ENCODE results near the gene ITGA7. TPM values are rescaled to one million over a fixed set of nuclear protein-coding genes. Genes with fewer than 3 reads are reported as not detected.
A peak's percentile ranks its signal among the peaks of the same experiment; 100 is the strongest.

ITGA7 gene
- total RNA-seq, 3 donors from 2014 or later: 20.5 to 190 (median 33.1) TPM

DNA sequence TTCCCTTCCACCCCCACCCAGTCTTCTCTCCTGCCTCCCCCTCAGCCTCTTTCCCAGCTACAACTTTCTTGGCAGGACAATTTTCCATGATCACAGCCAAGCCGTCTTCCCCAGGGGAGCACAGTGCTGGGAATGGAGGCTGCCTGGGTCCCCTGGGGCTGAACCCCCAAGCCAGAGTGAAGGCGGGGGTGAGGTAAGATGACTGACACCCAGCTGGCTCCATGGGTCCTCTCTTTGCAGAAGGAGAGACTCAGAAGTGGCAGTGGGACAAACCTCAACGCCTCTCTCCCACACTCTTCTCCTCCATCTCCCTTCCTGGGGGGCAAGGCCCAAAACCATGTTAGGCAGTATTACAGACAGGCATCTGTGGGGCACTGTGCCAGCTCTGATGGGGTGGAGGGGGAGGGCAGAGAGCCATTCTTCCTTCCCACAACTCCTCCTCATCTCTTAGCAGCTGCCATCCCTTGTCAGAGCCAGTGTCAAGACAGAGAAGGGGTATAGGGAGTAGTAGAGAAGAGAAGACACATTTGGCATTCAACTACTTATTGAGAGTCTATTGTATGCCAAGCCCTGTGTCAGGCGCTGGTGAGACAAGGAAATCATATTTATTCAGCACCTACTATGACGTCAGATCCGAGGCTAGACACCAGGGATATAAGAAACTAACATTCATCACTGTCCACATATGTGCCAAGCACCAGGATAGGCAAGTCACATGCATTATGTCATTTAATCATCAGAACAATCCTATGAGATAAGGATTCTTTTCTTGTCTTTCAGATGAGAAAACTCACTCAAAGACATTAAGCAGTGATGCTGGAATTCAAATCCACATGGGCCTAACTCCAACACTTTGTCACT is 3.6 kb downstream of the ITGA7 start:
- no peak for DNase-seq (ENCODE audit: low spot score in 2 of 2)
- no peaks in the 10 kb centered on the region for H3K27me3 ChIP-seq
- no peaks in the 10 kb centered on the region for H3K9me3 ChIP-seq
- peak overlapping the region in 1 of 3 donors; percentile 31 for H3K4me3 ChIP-seq
- TF ChIP-seq POLR2AphosphoS5 (IDR thresholded peaks at IDR 0.05): peak in 1 of 3 donors; percentile 38
- TF ChIP-seq POLR2A (IDR thresholded peaks at IDR 0.05): no peak
- TF ChIP-seq, protein P1, sequence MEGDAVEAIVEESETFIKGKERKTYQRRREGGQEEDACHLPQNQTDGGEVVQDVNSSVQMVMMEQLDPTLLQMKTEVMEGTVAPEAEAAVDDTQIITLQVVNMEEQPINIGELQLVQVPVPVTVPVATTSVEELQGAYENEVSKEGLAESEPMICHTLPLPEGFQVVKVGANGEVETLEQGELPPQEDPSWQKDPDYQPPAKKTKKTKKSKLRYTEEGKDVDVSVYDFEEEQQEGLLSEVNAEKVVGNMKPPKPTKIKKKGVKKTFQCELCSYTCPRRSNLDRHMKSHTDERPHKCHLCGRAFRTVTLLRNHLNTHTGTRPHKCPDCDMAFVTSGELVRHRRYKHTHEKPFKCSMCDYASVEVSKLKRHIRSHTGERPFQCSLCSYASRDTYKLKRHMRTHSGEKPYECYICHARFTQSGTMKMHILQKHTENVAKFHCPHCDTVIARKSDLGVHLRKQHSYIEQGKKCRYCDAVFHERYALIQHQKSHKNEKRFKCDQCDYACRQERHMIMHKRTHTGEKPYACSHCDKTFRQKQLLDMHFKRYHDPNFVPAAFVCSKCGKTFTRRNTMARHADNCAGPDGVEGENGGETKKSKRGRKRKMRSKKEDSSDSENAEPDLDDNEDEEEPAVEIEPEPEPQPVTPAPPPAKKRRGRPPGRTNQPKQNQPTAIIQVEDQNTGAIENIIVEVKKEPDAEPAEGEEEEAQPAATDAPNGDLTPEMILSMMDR (IDR thresholded peaks at IDR 0.05): no peak
- peaks cover 0 to 4% of the 10 kb centered on the region in 2 donors for H3K4me1 ChIP-seq
- H3K27ac ChIP-seq: peak overlapping the region in 1 of 2 donors; percentile 63
- intact Hi-C loops (cut with DNase I; ENCODE audit: low total_unique reads): no loop called here
- H3K36me3 ChIP-seq: no peaks in the 10 kb centered on the region

DNA sequence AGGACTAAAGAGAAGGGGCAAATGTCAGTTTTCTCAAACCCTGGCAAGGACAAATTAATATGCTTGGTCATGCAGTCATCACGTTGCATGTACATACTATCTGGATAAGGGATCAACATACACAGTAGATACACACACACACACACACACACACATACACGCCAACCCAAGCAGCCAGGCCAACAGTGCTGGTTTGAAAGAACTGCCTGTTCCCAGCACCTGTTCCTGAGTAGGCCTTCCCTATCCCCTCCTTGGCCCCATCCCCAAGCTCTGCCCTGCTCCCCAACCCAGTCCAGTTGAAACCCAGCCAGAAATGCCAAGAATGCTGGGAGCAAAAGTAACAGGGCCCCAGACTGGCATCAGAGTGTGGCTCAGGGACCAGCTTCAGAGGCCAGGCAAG is 4.4 kb downstream of the ITGA7 start:
- TF ChIP-seq POLR2AphosphoS5 (IDR thresholded peaks at IDR 0.05) (no peak), POLR2A (IDR thresholded peaks at IDR 0.05) (no peak)
- TF ChIP-seq, protein P1 (IDR thresholded peaks at IDR 0.05): no peak
- H3K27ac ChIP-seq: peak overlapping the region in 1 of 2 donors; percentile 63

DNA sequence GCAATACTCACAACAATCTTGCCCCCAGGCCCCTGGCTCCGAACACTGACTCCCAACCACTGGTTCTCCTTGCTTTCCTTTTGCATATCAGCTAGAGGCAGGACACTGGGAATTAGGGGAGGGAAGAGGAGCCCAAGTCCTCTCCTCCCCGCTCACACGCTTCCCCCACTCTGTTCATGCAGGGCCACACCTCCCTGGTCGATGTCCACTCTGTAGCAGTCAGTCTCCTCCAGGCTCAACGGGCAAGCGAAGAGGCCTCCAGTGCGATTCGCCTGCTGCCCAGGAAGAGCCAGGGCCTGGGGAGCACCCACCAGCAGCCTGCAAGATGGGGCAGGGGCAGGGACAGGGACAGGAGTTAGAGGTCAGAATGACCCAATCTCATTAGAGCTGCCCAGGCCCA is 4.8 kb downstream of the ITGA7 start:
- Histone ChIP-seq H3K27ac (no peak overlapping the region), H3K36me3 (no peaks in the 10 kb centered on the region), H3K4me3 (no peak overlapping the region), H3K27me3 (no peaks in the 10 kb centered on the region), H3K4me1 (no peaks in the 10 kb centered on the region), H3K9me3 (no peaks in the 10 kb centered on the region)
- TF ChIP-seq POLR2AphosphoS5 (IDR thresholded peaks at IDR 0.05) (no peak), POLR2A (IDR thresholded peaks at IDR 0.05) (no peak)
- TF ChIP-seq, protein P1 (IDR thresholded peaks at IDR 0.05): no peak
- intact Hi-C loops (cut with DNase I; ENCODE audit: low total_unique reads): no loop called here
- DNase-seq (ENCODE audit: low spot score in 2 of 2): no peak

More for the DNA sequence above, 4.4 kb downstream of the ITGA7 start:
- H3K4me1 ChIP-seq: peaks cover 0 to 3% of the 10 kb centered on the region in 2 donors
- no peaks in the 10 kb centered on the region for H3K9me3 ChIP-seq
- intact Hi-C loops (cut with DNase I; ENCODE audit: low total_unique reads): no loop called here
- no peak for DNase-seq (ENCODE audit: low spot score in 2 of 2)
- no peaks in the 10 kb centered on the region for H3K36me3 ChIP-seq
- no peaks in the 10 kb centered on the region for H3K27me3 ChIP-seq
- H3K4me3 ChIP-seq: peak overlapping the region in 2 of 3 donors; percentile 5 to 31

DNA sequence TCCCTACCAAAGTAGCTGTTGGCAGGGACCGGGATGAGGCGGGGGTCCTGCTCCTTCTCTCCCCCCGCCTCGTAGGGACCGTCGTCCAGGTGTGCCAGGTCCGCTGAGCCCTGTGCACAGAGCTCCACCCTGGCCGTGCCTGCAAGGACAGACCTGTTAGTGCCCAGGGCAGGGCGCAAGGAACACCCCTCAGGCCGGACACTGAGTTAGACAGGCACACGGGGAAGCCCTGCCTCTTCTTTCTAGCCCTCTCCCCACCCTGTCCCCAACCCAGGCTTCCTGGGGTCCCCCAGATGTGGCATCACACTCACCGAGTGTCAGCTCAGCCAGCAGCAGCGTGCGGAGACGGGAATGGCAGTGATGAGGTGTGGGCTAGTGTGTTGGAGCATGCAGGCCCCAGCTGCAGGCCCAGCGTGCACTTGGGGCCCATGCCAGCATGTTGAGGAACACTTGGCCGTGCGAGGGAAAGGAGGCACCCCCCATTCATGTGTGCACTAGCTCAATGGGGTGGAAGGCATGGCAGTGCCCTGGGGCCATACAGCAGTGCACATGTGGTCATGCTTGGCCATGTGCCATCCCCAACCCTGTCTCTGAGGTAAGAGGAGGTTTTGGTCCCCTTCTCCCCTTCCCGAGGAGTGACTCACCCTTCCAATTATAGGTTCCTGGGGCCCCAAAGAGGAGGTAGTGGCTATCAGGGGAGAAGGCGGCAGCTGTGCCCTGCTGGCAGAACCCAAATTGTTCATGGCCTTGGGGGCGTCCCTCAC is 7.3 kb downstream of the ITGA7 start:
- H3K4me1 ChIP-seq: no peaks in the 10 kb centered on the region
- no peak for TF ChIP-seq POLR2AphosphoS5 (IDR thresholded peaks at IDR 0.05)
- no peak for TF ChIP-seq POLR2A (IDR thresholded peaks at IDR 0.05)
- TF ChIP-seq, protein P1 (IDR thresholded peaks at IDR 0.05): no peak
- H3K36me3 ChIP-seq: no peaks in the 10 kb centered on the region

More for the DNA sequence above, 7.3 kb downstream of the ITGA7 start:
- no peaks in the 10 kb centered on the region for H3K27me3 ChIP-seq
- DNase-seq (ENCODE audit: low spot score in 2 of 2): peak in 1 of 2 donors; percentile 10
- no peaks in the 10 kb centered on the region for H3K9me3 ChIP-seq
- intact Hi-C loops (cut with DNase I; ENCODE audit: low total_unique reads): no loop called here
- H3K27ac ChIP-seq: no peak overlapping the region
- no peak overlapping the region for H3K4me3 ChIP-seq
